HG02759 (cell line): ENCODE data around the gene P4HB.

Experiments
- ATAC-seq: cut with Tn5 transposase; IDR thresholded peaks from one replicate; pipeline ENCODE4 v1.9.1; 2021; ENCODE audit warnings: mild to moderate bottlenecking, moderate library complexity; ENCODE audit not compliant: unreplicated experiment

P4HB gene

DNA sequence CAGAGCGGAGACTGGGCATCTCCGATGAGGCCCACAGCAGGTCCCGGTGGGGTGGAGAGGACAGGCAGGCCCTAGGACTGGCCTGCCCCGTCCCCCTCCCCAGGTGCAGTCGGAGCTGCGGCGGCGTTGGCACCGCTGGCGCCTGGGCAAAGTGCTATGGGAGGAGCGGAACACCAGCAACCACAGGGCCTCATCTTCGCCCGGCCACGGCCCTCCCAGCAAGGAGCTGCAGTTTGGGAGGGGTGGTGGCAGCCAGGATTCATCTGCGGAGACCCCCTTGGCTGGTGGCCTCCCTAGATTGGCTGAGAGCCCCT, 47.0 kb downstream of the P4HB start:
- ATAC-seq: no peak

DNA sequence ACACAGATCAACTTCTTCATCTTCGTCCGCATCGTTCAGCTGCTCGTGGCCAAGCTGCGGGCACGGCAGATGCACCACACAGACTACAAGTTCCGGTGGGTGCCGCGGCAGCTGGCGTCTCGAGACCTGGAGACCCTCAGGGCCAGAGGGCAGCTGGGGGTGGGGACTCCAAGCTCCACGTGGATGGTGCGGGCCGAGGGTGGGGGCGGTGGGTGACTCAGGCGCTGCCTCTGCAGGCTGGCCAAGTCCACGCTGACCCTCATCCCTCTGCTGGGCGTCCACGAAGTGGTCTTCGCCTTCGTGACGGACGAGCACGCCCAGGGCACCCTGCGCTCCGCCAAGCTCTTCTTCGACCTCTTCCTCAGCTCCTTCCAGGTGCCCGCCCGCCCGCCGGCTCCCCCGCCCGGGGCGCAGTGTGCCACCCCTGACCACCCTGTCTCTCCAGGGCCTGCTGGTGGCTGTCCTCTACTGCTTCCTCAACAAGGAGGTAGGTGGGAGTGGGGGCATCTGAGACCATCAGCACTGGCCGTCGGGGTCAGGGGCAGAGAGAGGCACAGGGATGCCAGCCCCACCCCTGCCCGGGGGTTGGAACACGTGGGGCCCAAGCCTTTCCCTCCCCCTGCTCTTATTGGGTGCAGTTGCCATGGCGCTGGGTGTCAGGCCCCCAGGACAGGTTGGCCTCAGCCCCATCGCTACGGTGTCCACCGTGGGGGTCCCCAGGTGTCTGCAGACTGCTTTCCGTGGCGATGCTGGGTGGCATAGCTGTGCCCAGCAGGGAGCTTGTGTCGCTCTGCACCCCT, 47.6 kb downstream of the P4HB start:
- no peak for ATAC-seq

DNA sequence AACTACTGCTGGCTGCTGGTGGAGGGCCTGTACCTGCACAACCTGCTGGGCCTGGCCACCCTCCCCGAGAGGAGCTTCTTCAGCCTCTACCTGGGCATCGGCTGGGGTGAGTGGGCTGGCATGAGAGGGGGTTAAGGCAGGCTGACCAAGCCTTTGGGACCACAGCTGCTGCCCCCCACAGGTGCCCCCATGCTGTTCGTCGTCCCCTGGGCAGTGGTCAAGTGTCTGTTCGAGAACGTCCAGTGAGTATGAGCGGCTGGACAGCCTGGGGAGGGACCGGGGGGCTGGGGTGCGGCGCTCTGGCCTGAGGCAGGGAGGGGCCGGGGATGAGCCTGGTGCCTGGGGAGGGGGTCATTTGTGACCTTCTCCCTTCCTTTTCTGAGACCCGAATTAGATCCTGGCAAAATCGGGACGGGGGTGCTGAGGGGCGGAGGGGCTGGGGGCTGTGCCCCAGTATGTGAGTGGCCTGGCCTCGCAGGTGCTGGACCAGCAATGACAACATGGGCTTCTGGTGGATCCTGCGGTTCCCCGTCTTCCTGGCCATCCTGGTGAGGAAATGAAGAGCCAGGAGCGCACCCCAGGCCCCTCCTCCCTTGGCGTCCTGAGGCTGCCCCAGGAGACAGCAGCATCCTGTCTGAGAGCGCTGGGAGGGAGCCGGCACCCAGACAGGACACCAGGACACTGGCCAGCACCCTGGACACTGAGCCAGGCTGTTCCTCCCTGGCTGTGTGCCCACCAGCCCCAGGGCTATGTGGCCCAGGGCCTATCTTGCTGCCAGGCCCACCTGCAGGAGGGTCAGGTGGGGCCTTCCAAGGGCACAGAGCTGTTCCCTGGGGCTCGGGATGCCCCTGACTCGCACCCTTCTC, 48.4 kb downstream of the P4HB start:
- ATAC-seq: no peak

DNA sequence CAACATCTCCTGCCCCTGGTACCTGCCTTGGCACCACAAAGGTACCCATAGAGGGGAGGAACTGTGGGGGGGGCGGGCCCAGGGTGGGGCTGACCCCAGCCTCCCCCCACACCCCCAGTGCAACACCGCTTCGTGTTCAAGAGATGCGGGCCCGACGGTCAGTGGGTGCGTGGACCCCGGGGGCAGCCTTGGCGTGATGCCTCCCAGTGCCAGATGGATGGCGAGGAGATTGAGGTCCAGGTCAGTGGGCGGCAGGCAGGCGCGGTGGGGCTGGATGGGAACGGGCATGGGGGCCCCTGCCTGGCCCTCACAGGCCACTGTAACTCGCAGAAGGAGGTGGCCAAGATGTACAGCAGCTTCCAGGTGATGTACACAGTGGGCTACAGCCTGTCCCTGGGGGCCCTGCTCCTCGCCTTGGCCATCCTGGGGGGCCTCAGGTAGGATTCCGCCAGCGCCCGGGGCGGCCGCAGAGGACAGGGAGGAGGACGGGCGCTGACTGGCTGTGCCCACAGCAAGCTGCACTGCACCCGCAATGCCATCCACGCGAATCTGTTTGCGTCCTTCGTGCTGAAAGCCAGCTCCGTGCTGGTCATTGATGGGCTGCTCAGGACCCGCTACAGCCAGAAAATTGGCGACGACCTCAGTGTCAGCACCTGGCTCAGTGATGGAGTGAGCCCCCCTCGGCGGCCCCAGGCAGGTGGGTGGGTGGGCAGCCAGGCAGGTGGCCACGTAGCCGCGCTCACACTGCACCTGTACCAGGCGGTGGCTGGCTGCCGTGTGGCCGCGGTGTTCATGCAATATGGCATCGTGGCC, 49.2 kb downstream of the P4HB start:
- ATAC-seq: no peak

DNA sequence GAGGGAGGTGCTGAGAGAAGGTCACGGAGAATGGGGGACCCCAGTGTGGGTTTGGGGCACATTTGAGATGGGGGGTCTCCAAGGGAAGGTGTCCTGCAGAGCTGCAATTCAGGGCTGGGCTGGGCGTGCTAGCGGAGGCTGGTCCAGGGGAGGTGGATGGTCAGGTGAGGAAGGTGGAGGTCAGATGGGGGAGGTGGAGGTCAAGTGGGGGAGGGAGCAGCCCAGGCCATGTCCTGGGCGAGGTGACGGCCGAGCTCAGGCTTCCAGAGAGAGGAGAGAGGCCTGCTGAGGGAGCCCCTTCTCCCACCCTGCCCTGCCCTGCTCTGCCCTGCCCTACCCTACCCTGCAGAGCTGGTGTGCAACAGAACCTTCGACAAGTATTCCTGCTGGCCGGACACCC, 49.9 kb downstream of the P4HB start:
- no peak for ATAC-seq

DNA sequence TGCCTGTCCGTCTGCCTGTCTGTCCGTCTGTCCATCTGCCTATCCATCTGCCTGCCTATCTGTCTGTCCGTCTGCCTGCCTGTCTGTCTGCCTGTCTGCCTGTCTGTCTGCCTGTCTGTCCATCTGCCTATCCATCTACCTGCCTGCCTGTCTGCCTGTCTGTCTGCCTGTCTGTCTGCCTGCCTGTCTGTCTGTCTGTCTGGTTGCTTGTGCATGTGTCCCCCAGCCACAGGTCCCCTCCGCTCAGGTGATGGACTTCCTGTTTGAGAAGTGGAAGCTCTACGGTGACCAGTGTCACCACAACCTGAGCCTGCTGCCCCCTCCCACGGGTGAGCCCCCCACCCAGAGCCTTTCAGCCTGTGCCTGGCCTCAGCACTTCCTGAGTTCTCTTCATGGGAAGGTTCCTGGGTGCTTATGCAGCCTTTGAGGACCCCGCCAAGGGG, 50.8 kb downstream of the P4HB start:
- ATAC-seq: no peak

DNA sequence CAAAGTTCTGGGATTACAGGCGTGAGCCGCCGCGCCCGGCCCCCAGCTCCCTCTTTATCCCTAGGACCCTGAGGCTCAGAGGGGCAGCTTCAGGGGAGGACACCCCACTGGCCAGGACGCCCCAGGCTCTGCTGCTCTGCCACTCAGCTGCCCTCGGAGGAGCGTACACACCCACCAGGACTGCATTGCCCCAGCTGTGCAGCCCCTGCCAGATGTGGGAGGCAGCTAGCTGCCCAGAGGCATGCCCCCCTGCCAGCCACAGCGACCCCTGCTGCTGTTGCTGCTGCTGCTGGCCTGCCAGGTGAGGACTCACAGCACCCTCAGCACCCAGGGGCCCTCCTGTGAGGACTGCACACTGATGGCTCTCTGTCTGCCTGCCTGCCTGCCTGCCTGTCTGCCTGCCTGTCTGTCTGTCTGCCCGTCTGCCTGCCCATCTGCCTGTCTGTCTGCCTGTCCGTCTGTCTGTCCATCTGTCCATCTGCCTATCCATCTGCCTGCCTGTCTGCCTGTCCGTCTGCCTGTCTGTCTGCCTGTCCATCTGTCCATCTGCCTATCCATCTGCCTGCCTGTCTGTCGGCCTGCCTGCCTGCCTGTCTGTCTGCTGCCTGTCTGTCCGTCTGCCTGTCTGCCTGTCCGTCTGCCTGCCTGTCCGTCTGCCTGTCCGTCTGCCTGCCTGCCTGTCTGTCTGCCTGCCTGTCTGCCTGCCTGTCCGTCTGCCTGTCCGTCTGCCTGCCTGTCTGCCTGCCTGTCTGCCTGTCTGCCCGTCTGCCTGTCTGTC, 51.4 kb downstream of the P4HB start:
- ATAC-seq: no peak

DNA sequence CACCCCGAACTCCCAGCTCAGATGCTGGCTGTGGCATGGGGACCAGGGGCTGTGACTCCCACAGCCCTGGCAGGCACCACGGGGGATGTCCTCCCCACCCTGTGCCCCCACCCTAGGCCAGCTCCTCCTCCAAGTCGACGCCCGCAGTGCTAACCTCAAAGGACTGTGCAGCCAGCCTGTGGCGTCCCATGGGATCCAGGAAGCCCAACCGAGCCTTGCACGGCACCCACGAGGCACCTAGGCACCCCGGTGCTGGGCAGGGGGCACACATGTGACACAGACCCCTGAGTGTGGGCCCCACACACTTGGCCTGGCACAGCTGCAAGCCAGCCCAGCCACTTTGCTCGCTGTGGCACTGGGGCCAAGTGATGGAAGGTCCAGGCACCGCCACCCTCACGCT, 52.5 kb downstream of the P4HB start:
- ATAC-seq: no peak

DNA sequence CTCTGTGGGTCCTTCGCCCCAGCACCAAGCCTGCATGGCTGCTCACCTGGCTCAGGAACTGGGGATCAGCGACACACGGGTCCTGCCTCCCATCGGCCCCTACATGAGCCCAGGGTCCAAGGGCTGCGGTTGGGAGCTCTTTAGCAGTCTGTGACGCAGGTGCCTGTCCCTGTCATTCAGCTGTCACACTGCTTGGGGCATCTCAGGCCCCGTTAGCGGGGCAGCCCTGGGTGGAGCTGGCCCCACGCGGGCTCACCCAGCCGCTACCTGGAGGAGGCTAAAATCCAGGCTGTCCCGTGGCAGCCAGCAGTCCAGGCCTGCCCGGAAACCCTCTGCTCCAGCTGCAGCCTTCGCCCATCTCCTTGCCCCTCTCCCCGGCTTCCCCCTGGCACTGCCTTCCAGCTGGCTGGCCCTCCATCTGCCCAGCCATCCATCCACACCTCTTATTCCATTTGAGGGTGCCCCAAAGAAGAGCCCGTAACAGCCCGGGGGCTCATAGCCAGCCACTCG, 53.1 kb downstream of the P4HB start:
- ATAC-seq: no peak

DNA sequence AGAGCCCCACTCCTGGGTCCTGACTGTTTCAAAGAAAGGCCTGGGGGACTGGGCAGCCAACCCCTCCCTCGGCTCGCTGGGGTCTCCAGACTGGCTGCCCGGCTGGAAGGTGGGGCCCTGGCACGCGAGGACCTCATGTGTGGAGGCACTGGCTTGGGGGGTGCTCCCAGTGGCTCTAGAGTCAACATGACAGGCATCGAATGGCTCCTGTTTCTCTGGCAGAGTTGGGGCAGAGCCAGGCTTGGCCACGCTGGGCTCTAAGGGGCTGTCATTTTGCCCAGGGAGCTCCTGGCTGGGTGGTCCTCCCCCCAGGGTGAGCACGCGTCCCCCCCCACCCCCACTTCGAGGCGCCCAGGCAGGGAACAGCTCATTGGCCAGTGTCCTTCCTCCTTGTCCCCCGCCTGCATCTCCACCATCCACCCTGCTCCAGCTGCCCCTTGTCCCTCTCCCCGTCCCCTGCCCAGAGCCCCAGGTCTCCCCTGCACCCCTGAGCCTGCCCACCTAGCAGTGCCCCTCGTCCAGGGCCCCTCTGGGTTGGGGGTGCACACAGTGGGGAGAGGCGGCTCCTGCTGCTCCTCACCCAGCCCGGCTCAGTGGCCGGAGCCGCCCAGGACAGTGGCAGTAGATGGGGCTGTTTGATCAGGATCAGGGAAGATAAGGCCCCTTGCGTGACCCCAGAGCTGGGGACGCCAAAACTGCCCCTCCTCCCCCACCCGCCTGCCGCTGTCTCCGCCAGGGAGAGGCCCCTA, 53.7 kb downstream of the P4HB start:
- no peak for ATAC-seq

DNA sequence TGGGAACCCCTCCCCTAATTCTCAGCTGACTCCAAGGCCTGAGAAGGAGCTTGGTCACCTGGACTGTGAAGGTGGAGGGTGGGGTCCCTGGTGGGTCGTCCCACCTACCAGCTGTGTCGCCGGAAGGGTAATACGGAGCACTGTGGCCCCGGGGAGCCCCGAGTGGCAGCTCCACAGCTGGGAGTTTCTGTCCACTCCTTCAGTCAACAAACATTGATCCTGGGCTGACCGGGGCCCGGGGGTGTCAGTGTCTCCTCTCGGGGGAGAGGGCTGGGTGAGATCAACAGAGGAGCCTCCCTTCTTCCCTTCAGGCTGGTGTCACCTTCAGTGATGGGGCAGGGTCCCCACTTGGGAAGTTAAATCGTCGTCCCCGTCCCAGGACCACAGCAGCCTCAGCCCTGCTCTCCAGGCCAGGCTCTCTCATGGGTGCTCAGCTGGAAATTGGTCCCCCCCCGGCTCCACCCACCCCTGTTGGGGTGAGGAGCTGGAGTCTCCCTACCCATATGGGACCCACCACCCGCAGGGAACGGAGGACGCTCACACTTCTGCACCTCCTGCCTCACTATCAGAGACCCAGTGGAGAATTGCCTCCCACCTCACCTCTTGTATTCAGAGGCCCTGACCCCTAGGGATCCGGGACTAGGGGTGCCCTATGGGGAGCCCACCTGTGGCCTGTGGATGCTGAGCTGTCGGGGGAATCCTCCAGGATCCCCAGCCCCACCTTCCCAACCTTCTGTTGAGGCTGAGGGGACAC, 54.5 kb downstream of the P4HB start:
- ATAC-seq: no peak

DNA sequence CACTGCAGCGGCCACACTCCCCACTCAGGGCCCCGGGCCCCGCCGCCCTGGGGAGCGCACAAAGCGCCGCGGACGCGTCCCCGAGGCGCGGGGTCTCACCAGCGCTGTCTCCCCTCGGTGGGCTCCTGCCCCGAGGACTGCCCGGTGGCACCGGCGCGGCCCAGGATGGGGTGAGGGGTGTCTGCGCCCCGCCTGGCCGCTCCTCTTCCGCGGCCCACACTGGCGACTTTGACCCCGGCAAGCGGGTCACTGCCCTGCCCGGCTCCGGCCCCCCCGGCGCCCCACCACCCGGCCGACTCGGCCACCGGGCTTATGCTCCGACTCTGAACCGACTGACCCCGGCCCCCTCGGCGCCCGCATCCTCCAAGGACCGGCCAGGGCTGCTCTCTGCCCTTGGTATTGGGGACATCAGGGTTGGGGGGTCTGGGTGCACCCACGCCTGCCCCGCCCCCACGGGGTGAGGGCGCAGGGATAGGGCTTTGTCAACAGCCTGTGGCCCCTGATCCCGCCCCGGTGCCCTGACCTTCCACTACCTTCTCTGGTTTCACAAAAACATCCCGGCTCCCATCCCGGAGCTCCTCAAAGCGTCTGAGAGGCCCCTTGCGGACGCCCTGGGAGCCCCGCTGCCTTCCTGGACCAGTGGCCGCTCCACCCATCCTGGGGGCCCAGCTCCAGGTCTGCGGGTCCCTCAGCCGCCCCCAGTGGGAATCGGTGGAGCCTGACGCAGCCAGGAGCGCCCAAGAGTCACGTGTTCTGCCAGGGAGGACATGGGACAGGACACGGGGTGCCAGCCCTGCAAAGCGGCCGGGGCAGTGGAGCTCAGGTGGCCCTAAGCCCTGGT, 55.6 kb downstream of the P4HB start:
- ATAC-seq: no peak

DNA sequence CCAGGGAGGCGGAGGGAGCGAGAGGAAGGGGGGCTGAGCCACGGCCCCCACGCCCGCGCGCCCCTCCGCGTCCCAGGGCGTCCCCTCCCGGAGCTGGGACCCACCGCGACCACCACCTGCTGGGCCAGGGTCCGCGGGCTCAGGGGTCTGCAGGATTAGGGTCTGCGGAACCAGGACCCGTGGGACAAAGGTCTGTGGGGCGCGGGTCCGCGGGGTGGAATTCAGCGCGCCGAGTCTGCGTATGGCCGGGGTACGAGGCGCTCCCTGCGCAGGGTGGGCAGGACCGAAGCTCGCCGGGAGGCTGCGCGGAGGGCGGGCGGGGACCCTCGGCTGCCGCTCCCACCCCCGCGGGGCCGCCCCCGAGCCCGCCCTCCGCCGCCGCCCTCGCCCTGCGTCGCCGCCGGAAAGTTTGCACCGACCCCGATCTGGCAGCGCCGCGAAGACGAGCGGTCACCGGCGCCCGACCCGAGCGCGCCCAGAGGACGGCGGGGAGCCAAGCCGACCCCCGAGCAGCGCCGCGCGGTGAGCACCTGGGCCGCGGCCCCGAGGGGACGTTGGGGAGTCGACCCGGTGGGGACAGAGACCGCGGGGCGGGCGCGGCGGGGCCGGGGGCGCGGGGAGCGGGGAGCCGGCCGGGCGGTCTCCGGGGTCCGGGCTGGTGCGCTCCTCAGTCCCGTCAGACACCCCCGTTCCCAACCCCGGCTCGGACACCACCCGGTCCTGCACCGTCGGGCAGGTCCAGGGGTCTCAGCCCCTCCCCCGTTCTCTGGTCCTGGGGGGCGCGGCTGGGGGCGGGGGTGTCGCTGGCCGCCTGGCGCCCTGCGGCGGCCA, 56.4 kb downstream of the P4HB start, which contains the start of gene GCGR:
Gene GCGR (plus strand): TSS at position 423 of the 831 bp plus-strand sequence. CDS start 4,869 bp downstream, outside the sequence.
- ATAC-seq: no peak

DNA sequence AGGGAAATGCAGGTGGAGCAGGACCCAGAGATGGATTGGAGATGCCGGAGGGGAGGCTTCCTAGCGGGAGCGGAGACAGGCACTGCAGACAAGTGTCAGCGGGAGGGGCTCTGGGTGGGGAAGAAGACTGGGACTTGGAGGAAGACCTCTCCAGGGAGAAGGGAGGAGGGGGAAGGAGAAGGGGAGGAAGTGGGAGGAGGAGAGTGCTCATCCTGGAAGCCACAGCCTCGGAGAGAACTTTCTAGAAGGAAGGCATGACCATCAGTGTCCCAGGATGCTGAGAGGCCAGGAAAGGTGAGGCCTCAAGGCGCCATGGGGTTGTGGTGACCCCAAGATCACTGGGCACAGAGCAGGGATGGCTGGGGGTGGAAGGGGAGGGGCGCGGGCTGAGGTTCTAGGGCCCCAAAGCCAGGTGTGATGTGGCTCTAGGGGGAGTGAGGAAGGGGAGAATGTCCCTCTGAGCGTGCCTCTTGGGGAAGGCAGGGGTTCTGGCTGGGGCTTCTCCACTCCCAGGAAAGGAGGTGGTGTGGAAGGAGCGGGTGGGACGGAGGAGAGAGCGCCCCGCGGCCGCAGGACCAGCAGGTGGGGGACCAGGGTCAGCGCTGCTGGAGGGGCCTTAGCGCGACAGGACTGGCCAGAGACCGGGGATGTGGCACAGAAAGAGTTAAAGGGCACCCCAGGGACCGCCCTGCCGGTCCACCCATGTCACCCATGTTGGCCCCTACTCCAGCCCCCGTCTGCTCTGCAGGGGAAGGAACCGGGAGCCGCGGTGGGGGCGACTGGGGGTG, 57.3 kb downstream of the P4HB start:
- no peak for ATAC-seq

DNA sequence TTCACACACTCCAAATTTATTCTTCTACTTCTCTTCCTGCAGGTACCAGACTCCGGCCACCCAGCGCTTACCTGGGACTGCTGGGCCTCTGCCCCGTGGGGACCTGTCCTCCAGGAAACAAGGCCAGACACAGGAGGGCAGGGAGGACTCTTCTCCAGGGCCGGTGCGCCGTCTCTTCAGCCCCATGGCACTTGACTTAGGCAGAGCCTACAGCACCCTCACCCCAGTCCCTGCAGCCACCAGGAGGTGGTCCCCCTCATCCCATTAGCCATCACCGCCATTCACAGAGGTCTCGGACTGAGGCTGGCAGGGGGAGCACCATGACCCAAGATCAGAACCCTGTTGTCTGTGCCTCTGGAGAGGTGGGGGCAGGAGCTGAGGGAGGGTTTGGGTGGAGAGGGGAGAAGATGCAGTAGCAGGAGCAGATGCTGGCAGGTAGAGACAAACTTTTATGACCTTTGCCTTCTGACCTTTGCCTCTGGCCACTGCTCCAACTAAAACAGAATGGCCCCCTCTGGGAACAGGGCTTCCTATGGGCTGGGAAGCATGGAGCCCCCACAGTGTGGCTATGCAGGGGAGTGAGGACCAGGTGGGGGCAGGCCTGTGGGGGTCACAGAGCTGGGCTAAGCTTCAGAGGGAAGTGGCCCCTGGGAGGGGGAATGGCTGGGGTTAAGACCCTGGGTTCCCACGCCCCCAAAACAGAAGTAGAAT, 58.1 kb downstream of the P4HB start:
- ATAC-seq: no peak

DNA sequence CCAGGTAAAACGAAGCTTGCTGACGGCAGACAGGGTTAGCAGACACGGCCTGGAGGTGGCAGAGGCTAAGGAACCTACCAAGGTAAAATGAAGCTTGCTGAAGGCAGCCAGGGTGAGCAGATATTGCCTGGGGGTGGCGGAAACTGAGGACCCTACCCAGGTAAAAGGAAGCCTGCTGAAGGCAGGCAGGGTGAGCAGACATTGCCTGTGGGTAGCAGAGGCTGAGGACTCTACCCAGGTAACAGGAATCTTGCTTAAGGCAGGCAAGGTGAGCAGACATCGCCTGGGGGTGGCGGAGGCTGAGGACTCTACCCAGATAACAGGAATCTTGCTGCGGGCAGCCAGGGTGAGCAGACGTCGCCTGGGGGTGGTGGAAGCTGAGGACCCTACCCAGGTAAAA, 59.0 kb downstream of the P4HB start:
- no peak for ATAC-seq
